Cardiac septum (tissue), 1 donor: ENCODE measurements around the gene PIM3. TPM values are rescaled to one million over a fixed set of nuclear protein-coding genes. Genes with fewer than 3 reads are reported as not detected.

Source experiments
- DNase-seq: peaks from one replicate; pipeline ENCODE4 v3.0.0-alpha.2; 2020; ENCODE audit warnings: low spot score
- intact Hi-C: fragments of 100-400 bp; cut with DNase I; formaldehyde crosslinking; loops from one replicate; pipeline ENCODE4 v1.14.0; 2022
- microRNA-seq: library from miRNA; unstranded; fragments of <30 nt; microRNA quantifications from one replicate; pipeline ENCODE4 v1.2.0, GENCODE V29; 2020
- total RNA-seq: library from RNA; stranded (reverse); fragmentation: NEBNext Ultra II Directional; extraction: Animal tissue kit (Norgen Biotek cat#: 25700); gene quantifications from one replicate; pipeline ENCODE4 v1.2.1, GENCODE V29; 2021
- donor health status: DM: no; HTN: no; CAD: no.

Gene PIM3
- total RNA-seq, 1 donor from 2014 or later: 31.3 TPM

- intact Hi-C loops: no loop called here
- peak; percentile 67 for DNase-seq
These were observed 49.4 kb downstream of the PIM3 start for GRCh38 chr22:50009765-50010675.

- peak; percentile 24 for DNase-seq
- intact Hi-C loops: no loop called here
These were observed 50.3 kb downstream of the PIM3 start for GRCh38 chr22:50010676-50011446.

GRCh38 chr22:50011447-50012210 lies 51.1 kb downstream of the PIM3 start:
- intact Hi-C loops: no loop called here
- DNase-seq: no peak

GRCh38 chr22:50012211-50013181 lies 51.9 kb downstream of the PIM3 start, which contains the start of gene IL17REL:
Gene IL17REL (minus strand): TSS chr22:50012765. CDS start chr22:50012646, 119 bp downstream.
- intact Hi-C loops: no loop called here
- DNase-seq: no peak

Small RNA genes within 50 kb of the gene (microRNA-seq; reads per million reads assigned to microRNA genes)
- gene MIR6821: not detected

Other genes starting within 250 kb of the PIM3 start
- gene BRD1, start 132.9 kb upstream of the PIM3 start, total RNA-seq: 18.0 TPM
- 6.2 TPM for gene ZBED4, start 106.9 kb upstream of the PIM3 start, total RNA-seq
- 14.3 TPM for gene ALG12, start 42.3 kb upstream of the PIM3 start, total RNA-seq
- 32.9 TPM for gene CRELD2, start 42.1 kb upstream of the PIM3 start, total RNA-seq
- gene IL17REL, start 52.0 kb downstream of the PIM3 start, total RNA-seq: not detected
- gene TTLL8, start 97.5 kb downstream of the PIM3 start, total RNA-seq: not detected
- 0.13 TPM for gene MLC1, start 124.7 kb downstream of the PIM3 start, total RNA-seq
- 0.46 TPM for gene MOV10L1, start 129.2 kb downstream of the PIM3 start, total RNA-seq
- gene PANX2, start 210.0 kb downstream of the PIM3 start, total RNA-seq: 0.30 TPM
- 20.1 TPM for gene TRABD, start 225.1 kb downstream of the PIM3 start, total RNA-seq
- gene SELENOO, start 240.2 kb downstream of the PIM3 start, total RNA-seq: 12.7 TPM